Measurements from ENCODE around the gene CDC40.
"Not testable (repeated sequence)": the region's sequence is repeated elsewhere in the genome, so short reads cannot be mapped to it uniquely, and the experiment has no call there.

CDC40 gene

DNA sequence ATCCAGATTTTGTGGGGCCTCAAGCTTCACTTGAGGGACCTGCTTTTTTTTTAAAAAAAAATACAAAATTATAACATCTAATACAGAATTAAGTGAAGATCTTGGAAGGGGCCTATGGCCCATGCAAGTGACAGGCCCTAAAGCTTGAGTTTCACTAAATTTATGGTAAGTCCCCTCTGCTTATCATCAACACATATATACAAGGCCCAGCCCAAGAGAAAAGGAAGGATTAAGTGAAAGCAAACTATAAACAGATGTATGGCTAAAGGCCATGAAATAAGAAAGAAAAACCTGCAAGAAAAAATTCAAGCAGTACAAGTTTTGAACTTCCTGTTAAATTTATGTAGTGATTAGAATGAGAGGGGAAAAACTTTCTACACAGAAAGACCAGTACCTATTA lies 86.8 kb downstream of the CDC40 start:
- H3K4me3 ChIP-seq (ENCODE audit: low read depth, low read length) = no peak overlapping the region

- no peak overlapping the region for H3K4me3 ChIP-seq (ENCODE audit: low read depth, low read length)
These were observed 89.4 kb downstream of the CDC40 start for GRCh38 chr6:110269623-110270022.

GRCh38 chr6:110270165-110270564 lies 89.9 kb downstream of the CDC40 start:
- H3K4me3 ChIP-seq (ENCODE audit: low read depth, low read length) = no peak overlapping the region

- no peak overlapping the region for H3K4me3 ChIP-seq (ENCODE audit: low read depth, low read length)
These were observed 91.5 kb downstream of the CDC40 start for GRCh38 chr6:110271732-110272022.

- H3K4me3 ChIP-seq (ENCODE audit: low read depth, low read length) = not testable (repeated sequence)
These were observed 92.6 kb downstream of the CDC40 start for GRCh38 chr6:110272781-110273180.

DNA sequence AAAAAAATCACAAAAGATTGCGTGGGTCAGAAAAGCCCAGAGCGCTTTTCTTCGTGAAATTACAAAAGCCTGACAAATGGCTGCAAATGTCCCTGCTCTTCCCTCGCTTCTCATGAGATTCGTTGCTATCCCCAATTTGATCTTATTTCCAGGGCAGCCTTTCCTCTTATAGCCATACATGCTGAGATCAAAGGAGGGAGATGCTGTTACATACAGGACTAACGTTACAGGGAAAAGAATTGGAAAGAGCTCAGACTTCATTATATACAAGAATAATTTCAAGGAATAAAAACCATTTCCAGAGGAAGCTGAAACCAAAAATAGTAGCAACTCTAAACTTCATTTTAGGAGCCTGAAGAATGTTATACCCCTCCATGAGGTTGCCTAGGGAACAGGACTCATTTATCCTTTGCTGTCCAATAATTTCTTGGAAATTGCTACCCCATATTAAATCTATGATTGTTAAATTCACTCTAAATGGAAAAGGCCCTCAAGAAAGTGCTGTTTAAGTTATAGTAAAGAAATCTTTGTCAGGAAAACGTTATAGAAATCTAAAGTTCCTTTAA lies 97.0 kb downstream of the CDC40 start:
- H3K4me3 ChIP-seq (ENCODE audit: low read depth, low read length) = no peak overlapping the region

Measured in iPS-11a (cell line).